GM18870 (cell line): ENCODE results near the gene RAB25.

Experiments used
- ATAC-seq: cut with Tn5 transposase; IDR thresholded peaks from one replicate; pipeline ENCODE4 v1.9.1; 2021; ENCODE audit warnings: moderate library complexity; ENCODE audit not compliant: unreplicated experiment

The RAB25 gene

GRCh38 chr1:156100205-156100995 is 39.4 kb downstream of the RAB25 start:
- ATAC-seq = no peak

GRCh38 chr1:156101880-156102279 is 40.9 kb downstream of the RAB25 start:
- no peak for ATAC-seq

- ATAC-seq = no peak
Measured at GRCh38 chr1:156102633-156103511, 41.9 kb downstream of the RAB25 start.

- ATAC-seq = no peak
Measured at GRCh38 chr1:156103521-156103947, 42.6 kb downstream of the RAB25 start.

- ATAC-seq = no peak
Measured at GRCh38 chr1:156104065-156104810, 43.3 kb downstream of the RAB25 start.

- no peak for ATAC-seq
Measured at GRCh38 chr1:156104861-156105832, 44.2 kb downstream of the RAB25 start.

- ATAC-seq = no peak
Measured at GRCh38 chr1:156106624-156107488, 45.9 kb downstream of the RAB25 start.

GRCh38 chr1:156108057-156108456 is 47.1 kb downstream of the RAB25 start:
- no peak for ATAC-seq

- no peak for ATAC-seq
Measured at GRCh38 chr1:156108664-156109241, 47.8 kb downstream of the RAB25 start.

GRCh38 chr1:156110252-156110651 is 49.3 kb downstream of the RAB25 start:
- no peak for ATAC-seq

- no peak for ATAC-seq
Measured at GRCh38 chr1:156111355-156111962, 50.5 kb downstream of the RAB25 start.

- no peak for ATAC-seq
Measured at GRCh38 chr1:156112276-156113137, 51.5 kb downstream of the RAB25 start.

GRCh38 chr1:156113282-156113950 is 52.5 kb downstream of the RAB25 start:
- ATAC-seq = no peak

- peak; percentile 56 for ATAC-seq
Measured at GRCh38 chr1:156114101-156114918, 53.4 kb downstream of the RAB25 start, which contains the start of gene LMNA. Gene LMNA (plus strand): TSS chr1:156114711. CDS start chr1:156114919, 208 bp downstream.

- ATAC-seq = no peak
Measured at GRCh38 chr1:156114919-156115513, 54.1 kb downstream of the RAB25 start.
